Osteocyte (in vitro differentiated cells): ENCODE measurements around the gene ADRB1. TPM values are rescaled to one million over a fixed set of nuclear protein-coding genes. Genes with fewer than 3 reads are reported as not detected.

Experiments used
- DNase-seq: peaks from one replicate; pipeline ENCODE4 v3.0.0; 2021; ENCODE audit warnings: mixed read lengths; ENCODE audit not compliant: unreplicated experiment; ENCODE audit errors: extremely low spot score
- H3K27ac Mint-ChIP-seq: one replicate; pipeline ENCODE4 v1.8.0; 2021; ENCODE audit warnings: mild to moderate bottlenecking, mixed read lengths; ENCODE audit not compliant: unreplicated experiment
- H3K27me3 Mint-ChIP-seq: one replicate; pipeline ENCODE4 v1.8.0; 2021; ENCODE audit warnings: mixed read lengths; ENCODE audit not compliant: unreplicated experiment
- H3K36me3 Mint-ChIP-seq: one replicate; pipeline ENCODE4 v1.8.0; 2021; ENCODE audit warnings: mixed read lengths; ENCODE audit not compliant: unreplicated experiment
- H3K4me1 Mint-ChIP-seq: one replicate; pipeline ENCODE4 v1.8.0; 2021; ENCODE audit warnings: mixed read lengths; ENCODE audit not compliant: unreplicated experiment
- H3K4me3 Mint-ChIP-seq: one replicate; pipeline ENCODE4 v1.8.0; 2021; ENCODE audit warnings: mild to moderate bottlenecking, moderate library complexity, mixed read lengths; ENCODE audit not compliant: unreplicated experiment
- H3K9me3 Mint-ChIP-seq: one replicate; pipeline ENCODE4 v1.8.0; 2021; ENCODE audit warnings: mixed read lengths; ENCODE audit not compliant: unreplicated experiment
- CTCF ChIP-seq: fragments of 200-600 bp; sonication (generic); IDR thresholded peaks from 2 replicates; pipeline ENCODE4 v1.5.0; 2021; ENCODE audit warnings: antibody characterized with exemption, mild to moderate bottlenecking, moderate library complexity
- total RNA-seq: library from RNA; stranded (reverse); gene quantifications from 2 replicates; pipeline ENCODE4 v1.2.1, GENCODE V29; 2021

Gene ADRB1
- total RNA-seq, 1 donor from 2014 or later: 0.97 TPM

DNA sequence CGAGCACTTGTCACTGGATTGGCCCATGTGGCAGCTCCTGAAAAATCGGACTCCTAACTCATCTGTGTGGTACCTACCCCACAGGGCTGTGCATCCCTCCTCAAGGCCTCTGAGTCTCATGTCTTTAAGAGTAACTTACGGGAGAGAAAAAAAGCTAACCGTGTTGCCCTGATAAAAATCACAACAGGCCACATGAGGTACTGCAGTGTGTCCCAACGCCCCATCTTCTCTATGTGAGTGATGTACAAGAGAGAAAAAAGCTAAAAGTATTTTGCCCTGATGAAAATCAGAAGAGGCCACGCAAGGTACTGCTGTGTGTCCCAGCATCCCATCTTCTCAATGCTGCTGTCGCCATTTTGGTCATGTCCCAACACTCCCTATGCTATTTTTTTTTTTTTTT lies 41.2 kb upstream of the ADRB1 start:
- TF ChIP-seq CTCF: no peak
- H3K4me1 Mint-ChIP-seq: peaks cover 2% of the 10 kb centered on the region
- DNase-seq: no peak
- no peaks in the 10 kb centered on the region for H3K27me3 Mint-ChIP-seq
- no peak overlapping the region for H3K27ac Mint-ChIP-seq
- H3K36me3 Mint-ChIP-seq: no peaks in the 10 kb centered on the region
- no peak overlapping the region for H3K4me3 Mint-ChIP-seq
- H3K9me3 Mint-ChIP-seq: no peaks in the 10 kb centered on the region

- no peak for DNase-seq
- Mint-ChIP-seq H3K36me3 (no peaks in the 10 kb centered on the region), H3K4me3 (no peak overlapping the region), H3K27me3 (no peaks in the 10 kb centered on the region), H3K9me3 (no peaks in the 10 kb centered on the region), H3K27ac (no peak overlapping the region), H3K4me1 (peaks cover 2% of the 10 kb centered on the region)
- TF ChIP-seq CTCF: no peak
Measured at GRCh38 chr10:114003161-114003941, 40.3 kb upstream of the ADRB1 start.

DNA sequence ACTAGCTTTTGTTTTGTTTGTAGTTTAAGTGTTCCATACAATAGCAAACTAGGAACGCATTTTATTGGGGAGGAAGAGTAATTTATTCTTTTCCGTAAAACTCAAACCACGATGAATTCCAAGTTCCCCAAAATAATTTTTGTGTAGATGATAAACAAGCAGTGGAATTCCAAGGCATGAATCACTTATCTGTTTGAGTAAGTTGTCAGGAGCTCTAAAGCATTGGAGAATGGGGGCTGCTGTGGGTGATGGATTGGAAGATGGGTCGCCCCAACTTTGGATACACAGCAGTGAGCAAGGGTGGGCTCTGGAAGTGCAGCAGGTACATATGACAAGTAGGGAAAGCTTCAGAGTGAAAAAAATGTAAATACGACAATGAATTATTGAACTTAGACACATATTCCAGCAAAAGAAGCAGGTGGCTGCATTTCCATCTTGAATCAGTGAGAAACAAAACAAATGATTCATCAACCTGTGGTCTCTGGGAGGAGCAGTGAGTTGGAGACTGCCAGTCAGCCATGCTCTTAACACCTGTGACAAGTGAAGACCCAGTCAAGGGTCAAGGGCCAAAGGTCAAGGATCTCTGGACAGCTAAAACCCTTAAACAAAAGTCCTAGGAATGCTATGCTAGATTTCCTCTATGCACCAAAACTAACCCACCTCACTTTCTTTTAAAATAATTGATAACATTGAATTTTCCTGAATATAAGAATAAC lies 34.2 kb upstream of the ADRB1 start:
- H3K36me3 Mint-ChIP-seq: no peaks in the 10 kb centered on the region
- DNase-seq: no peak
- H3K27ac Mint-ChIP-seq: no peak overlapping the region
- H3K27me3 Mint-ChIP-seq: no peaks in the 10 kb centered on the region
- H3K4me1 Mint-ChIP-seq: peaks cover 7% of the 10 kb centered on the region
- TF ChIP-seq CTCF: no peak
- no peak overlapping the region for H3K4me3 Mint-ChIP-seq
- no peaks in the 10 kb centered on the region for H3K9me3 Mint-ChIP-seq

GRCh38 chr10:114010316-114010715 lies 33.4 kb upstream of the ADRB1 start:
- Mint-ChIP-seq H3K9me3 (no peaks in the 10 kb centered on the region), H3K4me1 (peaks cover 7% of the 10 kb centered on the region), H3K4me3 (no peak overlapping the region), H3K27ac (no peak overlapping the region), H3K27me3 (no peaks in the 10 kb centered on the region), H3K36me3 (no peaks in the 10 kb centered on the region)
- TF ChIP-seq CTCF: no peak
- no peak for DNase-seq

DNA sequence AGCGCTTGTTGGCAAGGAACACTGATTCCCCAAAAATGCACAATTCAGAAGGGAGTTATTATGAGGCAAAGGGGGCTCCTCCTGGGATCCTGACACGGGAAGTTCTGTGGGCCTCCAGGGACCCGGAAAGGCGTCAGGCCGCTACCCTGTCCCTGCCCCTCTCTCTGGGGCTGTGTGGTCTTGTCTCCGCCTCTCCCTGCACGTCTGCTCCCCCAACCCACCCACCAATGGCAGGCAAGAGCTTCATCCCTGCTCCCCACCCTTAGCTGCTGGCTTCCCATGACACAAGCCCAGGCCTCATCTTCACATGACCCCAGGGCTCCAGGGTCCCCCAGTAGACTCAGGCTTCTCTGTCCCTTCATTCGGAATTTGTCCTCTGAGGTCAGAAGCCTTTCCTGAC lies 31.0 kb upstream of the ADRB1 start:
- no peak for TF ChIP-seq CTCF
- Mint-ChIP-seq H3K4me3 (no peak overlapping the region), H3K9me3 (peaks cover 7% of the 10 kb centered on the region), H3K36me3 (no peaks in the 10 kb centered on the region), H3K27me3 (no peaks in the 10 kb centered on the region), H3K4me1 (peaks cover 7% of the 10 kb centered on the region), H3K27ac (no peak overlapping the region)
- no peak for DNase-seq
